Progenitor cell of endocrine pancreas (in vitro differentiated cells): ENCODE measurements around the gene GNL1. TPM values are rescaled to one million over a fixed set of nuclear protein-coding genes. Genes with fewer than 3 reads are reported as not detected.
A peak's percentile ranks its signal among the peaks of the same experiment; 100 is the strongest.

Source experiments
- DNase-seq: peaks from one replicate; pipeline ENCODE4 v3.0.0; 2021; ENCODE audit warnings: low spot score; ENCODE audit not compliant: unreplicated experiment
- H3K27ac Mint-ChIP-seq: 2 replicates; pipeline ENCODE4 v1.8.0; 2021; ENCODE audit warnings: mild to moderate bottlenecking, moderate library complexity, mixed read lengths
- H3K27me3 Mint-ChIP-seq: 2 replicates; pipeline ENCODE4 v1.8.0; 2021; ENCODE audit warnings: mixed read lengths
- H3K36me3 Mint-ChIP-seq: 2 replicates; pipeline ENCODE4 v1.8.0; 2022; ENCODE audit warnings: mixed read lengths; ENCODE audit not compliant: insufficient read depth
- H3K4me1 Mint-ChIP-seq: 2 replicates; pipeline ENCODE4 v1.8.0; 2021; ENCODE audit warnings: low read depth, mixed read lengths
- H3K4me3 Mint-ChIP-seq: 2 replicates; pipeline ENCODE4 v1.8.0; 2021; ENCODE audit warnings: low read depth, mild to moderate bottlenecking, moderate library complexity, mixed read lengths
- H3K9me3 Mint-ChIP-seq: 2 replicates; pipeline ENCODE4 v1.8.0; 2021; ENCODE audit warnings: low read depth, mixed read lengths
- CTCF ChIP-seq: fragments of 200-600 bp; sonication (generic); IDR thresholded peaks from one replicate; pipeline ENCODE4 v1.5.0; 2021; ENCODE audit warnings: antibody characterized with exemption, mild to moderate bottlenecking; ENCODE audit not compliant: unreplicated experiment
- total RNA-seq: library from RNA; stranded (reverse); gene quantifications from 2 replicates; pipeline ENCODE4 v1.2.1, GENCODE V29; 2021

Gene GNL1
- total RNA-seq, 1 donor from 2014 or later, result 75.2 TPM

GRCh38 chr6:30570263-30570662 is 14.0 kb upstream of the GNL1 start:
- no peak overlapping the region for H3K27ac Mint-ChIP-seq

GRCh38 chr6:30568245-30568644 is 12.0 kb upstream of the GNL1 start:
- Mint-ChIP-seq H3K27ac (no peak overlapping the region), H3K27me3 (peaks cover 5% of the 10 kb centered on the region), H3K36me3 (no peaks in the 10 kb centered on the region), H3K4me3 (no peak overlapping the region), H3K4me1 (peaks cover 29% of the 10 kb centered on the region), H3K9me3 (no peaks in the 10 kb centered on the region)
- no peak for TF ChIP-seq CTCF
- DNase-seq, result no peak

More at GRCh38 chr6:30570263-30570662, 14.0 kb upstream of the GNL1 start:
- Mint-ChIP-seq H3K36me3 (no peaks in the 10 kb centered on the region), H3K4me1 (peaks cover 36% of the 10 kb centered on the region), H3K9me3 (no peaks in the 10 kb centered on the region), H3K4me3 (peak overlapping the region; percentile 89), H3K27me3 (peaks cover 5% of the 10 kb centered on the region)
- no peak for TF ChIP-seq CTCF
- DNase-seq, result no peak

- Mint-ChIP-seq H3K27ac (no peak overlapping the region), H3K9me3 (no peaks in the 10 kb centered on the region), H3K4me3 (no peak overlapping the region), H3K4me1 (peaks cover 6% of the 10 kb centered on the region), H3K36me3 (peaks cover 10% of the 10 kb centered on the region), H3K27me3 (peaks cover 5% of the 10 kb centered on the region)
- DNase-seq, result no peak
- TF ChIP-seq CTCF, result no peak
Measured at GRCh38 chr6:30565772-30566171, 9.5 kb upstream of the GNL1 start.

DNA sequence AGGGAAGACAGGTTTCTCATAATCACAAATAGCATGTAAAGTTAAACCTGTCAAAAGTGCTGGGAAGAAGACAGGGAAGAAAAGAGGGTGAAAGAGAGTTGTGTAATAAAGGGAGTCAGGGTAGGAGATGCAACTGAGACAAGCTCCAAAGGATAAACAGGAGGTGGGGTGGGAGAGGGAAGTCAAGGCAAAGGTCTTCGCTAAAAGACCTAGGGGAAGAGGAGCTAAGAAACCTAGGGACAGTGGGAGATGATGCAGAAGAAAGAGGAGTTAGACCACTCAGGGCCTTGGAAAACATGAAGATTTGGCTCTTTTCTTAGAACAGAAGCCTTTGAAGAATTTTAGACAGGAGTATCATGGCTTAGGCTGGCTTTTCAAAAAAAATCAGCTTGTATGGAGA is 7.8 kb upstream of the GNL1 start:
- no peak for DNase-seq
- H3K4me1 Mint-ChIP-seq, result no peaks in the 10 kb centered on the region
- TF ChIP-seq CTCF, result no peak
- no peaks in the 10 kb centered on the region for H3K9me3 Mint-ChIP-seq
- H3K27me3 Mint-ChIP-seq, result no peaks in the 10 kb centered on the region
- H3K36me3 Mint-ChIP-seq, result peaks cover 11% of the 10 kb centered on the region
- no peak overlapping the region for H3K4me3 Mint-ChIP-seq
- H3K27ac Mint-ChIP-seq, result no peak overlapping the region

DNA sequence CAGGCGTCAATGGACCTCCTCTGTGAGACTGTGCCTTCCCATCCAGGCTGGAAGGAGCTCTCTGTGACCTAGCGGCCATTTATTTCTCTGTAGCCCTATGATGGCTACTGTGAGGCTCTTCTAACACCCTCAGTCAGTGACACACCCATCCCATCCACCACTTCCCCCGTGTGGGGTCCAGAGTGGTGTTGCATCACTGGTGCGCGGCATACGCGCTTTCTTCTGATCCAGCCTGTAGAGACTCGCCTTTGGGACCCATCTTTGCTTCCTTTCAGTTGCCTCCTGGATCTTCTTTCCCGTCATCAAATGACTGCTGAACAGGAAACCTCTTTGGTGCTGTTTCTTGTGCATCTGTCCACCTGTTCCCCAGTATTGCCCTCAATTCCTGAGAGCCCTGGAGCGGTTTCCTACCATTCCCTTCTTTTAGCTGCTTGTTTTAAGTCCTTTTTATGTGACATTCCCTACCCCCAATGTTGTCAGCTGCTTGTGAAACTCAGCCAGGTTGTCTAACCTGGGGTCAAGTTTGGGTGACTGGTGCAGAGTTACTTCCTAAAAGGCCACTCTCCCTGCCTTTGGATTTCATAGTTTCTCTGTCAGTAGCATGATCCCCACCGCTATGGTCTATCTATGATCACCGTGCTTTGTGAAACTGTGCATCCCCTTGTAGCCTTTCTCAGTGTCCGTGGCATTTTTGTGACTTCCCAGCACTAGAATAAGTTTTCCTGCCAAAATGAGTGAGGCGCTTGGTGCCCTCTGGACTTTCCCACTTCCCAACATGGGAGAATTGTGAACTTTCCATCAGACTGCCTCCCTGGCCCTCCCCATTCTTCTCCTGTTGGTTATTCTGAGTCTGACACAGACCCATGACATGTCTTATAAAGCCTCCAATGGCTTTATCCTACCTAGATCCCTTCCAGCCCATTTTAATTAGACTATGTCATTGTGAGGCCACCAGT is 6.5 kb upstream of the GNL1 start:
- no peaks in the 10 kb centered on the region for H3K9me3 Mint-ChIP-seq
- H3K36me3 Mint-ChIP-seq, result peaks cover 11% of the 10 kb centered on the region
- H3K27me3 Mint-ChIP-seq, result no peaks in the 10 kb centered on the region
- peaks cover 7% of the 10 kb centered on the region for H3K4me1 Mint-ChIP-seq
- DNase-seq, result no peak
- no peak overlapping the region for H3K4me3 Mint-ChIP-seq
- TF ChIP-seq CTCF, result no peak
- no peak overlapping the region for H3K27ac Mint-ChIP-seq
